IPS-18a (cell line): Measurements from ENCODE around the gene WDR70.

Experiments
- H3K27ac ChIP-seq: one replicate; pipeline ENCODE4 v1.5.1; 2013; ENCODE audit warnings: low read length
- H3K27me3 ChIP-seq: one replicate; pipeline ENCODE4 v1.6.1; 2013; ENCODE audit warnings: mild to moderate bottlenecking, low read length; ENCODE audit not compliant: control insufficient read depth, insufficient read depth
- H3K36me3 ChIP-seq: one replicate; pipeline ENCODE4 v1.6.1; 2013; ENCODE audit warnings: low read depth, low read length; ENCODE audit not compliant: control insufficient read depth
- H3K4me1 ChIP-seq: one replicate; pipeline ENCODE4 v1.6.1; 2013; ENCODE audit warnings: low read depth, low read length; ENCODE audit not compliant: control insufficient read depth
- H3K4me3 ChIP-seq: one replicate; pipeline ENCODE4 v1.5.1; 2013; ENCODE audit warnings: low read length
- H3K9ac ChIP-seq: one replicate; pipeline ENCODE4 v1.6.1; 2013; ENCODE audit warnings: mild to moderate bottlenecking, low read length, moderate library complexity
- H3K9me3 ChIP-seq: one replicate; pipeline ENCODE4 v1.6.1; 2013; ENCODE audit warnings: low read depth, low read length; ENCODE audit not compliant: control insufficient read depth

WDR70 gene

DNA sequence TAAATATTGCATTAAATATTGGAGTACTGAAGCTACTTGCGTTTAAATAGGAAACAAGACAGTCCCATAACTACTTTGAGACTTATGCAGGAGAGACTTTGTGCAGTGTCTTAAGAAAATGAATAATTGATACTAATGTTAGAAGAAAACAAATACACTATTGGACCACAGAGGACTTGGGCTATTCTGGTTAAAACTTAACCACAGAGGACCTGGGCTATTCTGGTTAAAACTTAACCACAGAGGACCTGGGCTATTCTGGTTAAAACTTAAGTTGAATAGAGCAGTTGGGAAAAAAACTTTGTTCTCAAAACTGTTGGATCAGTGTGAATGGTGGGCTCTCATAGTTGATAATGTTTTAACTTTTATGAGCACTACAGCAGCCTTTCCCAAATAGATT is 141.7 kb downstream of the WDR70 start:
- H3K4me1 ChIP-seq: no peaks in the 10 kb centered on the region
- no peaks in the 10 kb centered on the region for H3K27me3 ChIP-seq
- H3K27ac ChIP-seq: no peak overlapping the region
- H3K9ac ChIP-seq: no peak overlapping the region
- H3K36me3 ChIP-seq: no peaks in the 10 kb centered on the region
- peaks cover 6% of the 10 kb centered on the region for H3K9me3 ChIP-seq
- no peak overlapping the region for H3K4me3 ChIP-seq

DNA sequence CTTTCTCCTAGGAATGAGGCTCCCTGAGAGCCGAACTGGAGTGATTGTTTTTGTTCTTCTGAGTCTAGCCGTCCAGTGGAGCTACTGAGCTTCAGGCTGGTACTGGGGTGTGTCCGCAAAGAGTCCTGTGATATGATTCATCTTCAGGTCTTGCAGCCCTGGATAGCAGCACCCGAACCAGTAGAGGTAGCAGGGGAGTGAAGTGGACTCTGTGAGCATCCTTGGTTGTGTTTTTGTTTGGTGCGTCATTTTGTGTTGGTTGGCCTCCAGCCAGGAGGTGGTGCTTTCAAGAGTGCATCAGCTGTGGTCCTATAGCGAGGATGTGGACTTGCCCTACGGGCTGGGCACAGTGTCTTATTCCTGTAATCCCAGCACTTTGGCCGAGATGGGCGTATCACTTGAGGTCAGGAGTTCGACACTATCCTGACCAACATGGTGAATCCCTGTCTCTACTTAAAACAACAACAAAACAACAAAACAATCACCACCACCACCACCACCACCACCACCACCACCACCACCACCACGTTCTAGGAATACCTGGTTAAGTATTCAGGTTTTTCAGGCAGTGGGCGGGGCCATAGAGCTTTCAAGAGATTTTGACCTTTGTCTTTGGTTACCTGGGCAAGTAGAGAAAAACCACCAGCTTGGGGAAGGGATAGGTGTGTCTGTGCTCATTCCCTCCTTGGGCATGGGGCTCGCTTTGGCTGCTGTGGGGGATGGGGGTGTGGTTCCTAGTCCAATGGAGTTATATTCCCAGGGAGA is 154.0 kb downstream of the WDR70 start:
- Histone ChIP-seq H3K9me3 (no peaks in the 10 kb centered on the region), H3K4me1 (no peaks in the 10 kb centered on the region), H3K36me3 (no peaks in the 10 kb centered on the region), H3K27ac (no peak overlapping the region), H3K4me3 (no peak overlapping the region), H3K27me3 (no peaks in the 10 kb centered on the region), H3K9ac (no peak overlapping the region)

GRCh38 chr5:37533851-37534250 is 154.7 kb downstream of the WDR70 start:
- no peak overlapping the region for H3K27ac ChIP-seq
- H3K9ac ChIP-seq: no peak overlapping the region
- no peaks in the 10 kb centered on the region for H3K4me1 ChIP-seq
- no peaks in the 10 kb centered on the region for H3K9me3 ChIP-seq
- H3K27me3 ChIP-seq: no peaks in the 10 kb centered on the region
- H3K4me3 ChIP-seq: no peak overlapping the region
- no peaks in the 10 kb centered on the region for H3K36me3 ChIP-seq

GRCh38 chr5:37539459-37539858 is 160.3 kb downstream of the WDR70 start:
- no peaks in the 10 kb centered on the region for H3K4me1 ChIP-seq
- H3K9me3 ChIP-seq: no peaks in the 10 kb centered on the region
- no peak overlapping the region for H3K4me3 ChIP-seq
- no peaks in the 10 kb centered on the region for H3K36me3 ChIP-seq
- H3K27ac ChIP-seq: no peak overlapping the region
- H3K27me3 ChIP-seq: no peaks in the 10 kb centered on the region
- no peak overlapping the region for H3K9ac ChIP-seq

DNA sequence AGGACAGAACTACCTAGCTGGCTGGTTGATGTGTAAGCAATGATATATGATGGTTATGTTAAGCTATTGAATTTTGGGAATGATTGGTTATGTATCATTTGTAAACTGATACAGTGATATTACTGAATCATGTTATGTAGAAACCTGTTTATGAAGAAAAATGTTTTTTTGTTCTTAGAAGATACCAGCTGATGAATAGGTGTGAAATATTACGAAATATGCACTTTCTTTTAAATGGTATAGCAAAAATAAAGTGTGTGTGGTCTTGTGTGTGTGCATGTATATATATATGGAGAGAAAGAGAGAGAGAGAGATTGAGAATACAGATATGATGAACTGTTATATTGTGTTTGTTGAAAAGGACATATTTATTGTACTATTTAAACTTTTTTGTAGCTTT is 164.1 kb downstream of the WDR70 start:
- Histone ChIP-seq H3K27ac (no peak overlapping the region), H3K4me3 (no peak overlapping the region), H3K27me3 (no peaks in the 10 kb centered on the region), H3K9me3 (no peaks in the 10 kb centered on the region), H3K36me3 (no peaks in the 10 kb centered on the region), H3K9ac (no peak overlapping the region), H3K4me1 (no peaks in the 10 kb centered on the region)

DNA sequence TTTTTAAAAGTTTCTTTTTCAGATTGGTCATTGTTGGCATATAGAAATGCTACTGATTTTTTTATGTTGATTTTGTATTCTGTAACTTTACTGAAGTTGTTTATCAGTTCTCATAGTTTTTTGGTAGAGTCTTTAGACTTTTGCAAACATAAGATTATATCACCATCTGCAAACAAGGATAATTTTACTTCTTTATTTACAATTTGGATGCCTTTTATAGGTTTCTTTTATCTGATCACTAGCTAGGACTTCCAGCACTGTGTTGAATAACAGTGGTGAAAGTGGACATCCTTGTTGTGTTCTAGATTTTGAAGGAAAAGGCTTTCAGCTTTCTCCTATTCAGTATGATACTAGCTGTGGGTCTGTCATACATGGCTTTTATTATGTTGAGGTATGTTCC is 170.3 kb downstream of the WDR70 start:
- no peaks in the 10 kb centered on the region for H3K4me1 ChIP-seq
- no peak overlapping the region for H3K27ac ChIP-seq
- no peaks in the 10 kb centered on the region for H3K9me3 ChIP-seq
- no peaks in the 10 kb centered on the region for H3K27me3 ChIP-seq
- H3K9ac ChIP-seq: no peak overlapping the region
- no peaks in the 10 kb centered on the region for H3K36me3 ChIP-seq
- H3K4me3 ChIP-seq: no peak overlapping the region

- Histone ChIP-seq H3K9me3 (no peaks in the 10 kb centered on the region), H3K36me3 (no peaks in the 10 kb centered on the region), H3K4me3 (no peak overlapping the region), H3K9ac (no peak overlapping the region), H3K27me3 (no peaks in the 10 kb centered on the region), H3K27ac (no peak overlapping the region), H3K4me1 (no peaks in the 10 kb centered on the region)
Observed at GRCh38 chr5:37552161-37552560, 173.0 kb downstream of the WDR70 start.

DNA sequence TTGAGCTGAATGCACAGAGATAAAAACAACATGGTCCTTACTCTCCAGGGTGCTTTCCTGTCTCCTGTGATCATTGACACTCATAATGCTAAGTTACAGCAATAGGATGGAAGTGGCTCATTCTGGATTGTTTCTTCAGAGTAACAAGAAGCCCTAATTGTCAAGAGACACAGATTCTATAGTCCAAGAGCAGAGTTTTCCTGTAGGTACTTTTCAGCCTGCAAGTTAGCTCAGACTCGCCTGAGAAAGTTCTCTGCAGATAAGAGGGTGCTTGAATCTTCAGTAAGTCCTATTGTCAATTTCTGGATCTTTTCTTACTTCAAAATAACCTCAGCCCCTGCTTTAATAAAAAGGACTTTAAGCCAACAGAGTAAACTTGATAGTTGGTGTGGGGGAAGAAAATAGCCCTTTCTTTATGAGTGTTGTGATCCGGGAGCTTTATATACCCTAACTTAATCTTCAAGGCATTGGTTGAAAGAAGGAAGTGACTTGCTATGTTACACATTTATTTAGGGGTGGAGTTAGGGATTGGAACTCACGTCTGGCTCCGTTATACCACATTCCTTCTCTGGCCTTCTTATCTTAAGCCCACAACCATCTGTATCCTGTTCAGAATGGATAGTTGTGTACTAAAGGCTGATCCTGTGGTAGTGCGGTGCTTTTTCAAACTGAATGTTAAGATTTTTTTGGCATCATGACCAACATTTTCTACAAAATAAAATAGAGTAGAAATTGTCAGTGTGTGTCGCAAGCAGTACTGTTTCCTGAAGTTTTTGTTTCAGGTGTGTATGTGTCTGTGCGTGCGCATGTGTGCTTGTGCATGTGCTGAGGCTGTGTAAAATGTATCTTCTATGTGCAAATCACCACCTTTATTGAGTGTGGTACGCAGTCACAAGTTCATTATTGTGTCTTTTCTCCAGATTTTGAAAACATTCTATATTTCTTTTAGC is 173.9 kb downstream of the WDR70 start:
- Histone ChIP-seq H3K9me3 (no peaks in the 10 kb centered on the region), H3K27me3 (no peaks in the 10 kb centered on the region), H3K36me3 (no peaks in the 10 kb centered on the region), H3K4me3 (no peak overlapping the region), H3K4me1 (no peaks in the 10 kb centered on the region), H3K27ac (no peak overlapping the region), H3K9ac (no peak overlapping the region)

GRCh38 chr5:37553720-37554404 is 174.7 kb downstream of the WDR70 start:
- no peak overlapping the region for H3K4me3 ChIP-seq
- no peak overlapping the region for H3K9ac ChIP-seq
- no peak overlapping the region for H3K27ac ChIP-seq
- H3K27me3 ChIP-seq: no peaks in the 10 kb centered on the region
- H3K36me3 ChIP-seq: no peaks in the 10 kb centered on the region
- no peaks in the 10 kb centered on the region for H3K9me3 ChIP-seq
- H3K4me1 ChIP-seq: no peaks in the 10 kb centered on the region

GRCh38 chr5:37554405-37554739 is 175.3 kb downstream of the WDR70 start:
- Histone ChIP-seq H3K9ac (no peak overlapping the region), H3K27me3 (no peaks in the 10 kb centered on the region), H3K9me3 (no peaks in the 10 kb centered on the region), H3K27ac (no peak overlapping the region), H3K4me1 (no peaks in the 10 kb centered on the region), H3K4me3 (no peak overlapping the region), H3K36me3 (no peaks in the 10 kb centered on the region)

DNA sequence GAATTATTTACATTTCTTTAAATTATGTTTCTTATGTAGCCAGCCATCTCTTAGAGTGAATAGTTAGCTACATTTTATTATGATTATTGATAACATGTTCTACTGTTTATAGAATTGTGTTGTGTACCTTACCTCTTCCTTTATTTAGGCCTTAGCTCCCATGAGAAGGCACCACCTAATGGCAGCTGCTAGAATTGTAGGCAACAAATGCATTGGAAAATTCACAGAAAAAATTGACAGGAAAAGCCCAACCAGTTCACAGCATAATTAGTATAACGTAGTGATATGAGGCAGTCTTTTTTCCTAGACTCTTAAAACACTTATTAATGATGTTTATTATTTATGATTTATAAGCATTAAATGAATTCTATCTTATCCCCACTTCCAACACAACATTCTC is 175.8 kb downstream of the WDR70 start:
- no peak overlapping the region for H3K4me3 ChIP-seq
- no peaks in the 10 kb centered on the region for H3K27me3 ChIP-seq
- no peaks in the 10 kb centered on the region for H3K36me3 ChIP-seq
- H3K4me1 ChIP-seq: no peaks in the 10 kb centered on the region
- no peak overlapping the region for H3K27ac ChIP-seq
- H3K9me3 ChIP-seq: no peaks in the 10 kb centered on the region
- H3K9ac ChIP-seq: no peak overlapping the region
